ENCODE measurements around the gene XYLB.

GRCh38 chr3:38362825-38363224 is 16.2 kb downstream of the XYLB start:
- TF ChIP-seq EP300 (IDR thresholded peaks at IDR 0.05; ENCODE audit: borderline replicate concordance in 1 of 2, low read depth in 1 of 2, low read length in 1 of 2) (no peak), MXI1 (IDR thresholded peaks at IDR 0.05; ENCODE audit: low read depth, low read length) (no peak), REST (IDR thresholded peaks at IDR 0.05; ENCODE audit: low read depth, low read length) (no peak), EZH2phosphoT487 (IDR thresholded peaks at IDR 0.05; ENCODE audit: borderline replicate concordance, low read depth) (no peak), GABPA (IDR thresholded peaks at IDR 0.05; ENCODE audit: low read depth) (no peak), GATA2 (CRISPR knock-in tag; IDR thresholded peaks at IDR 0.05) (no peak), RAD21 (IDR thresholded peaks at IDR 0.05; ENCODE audit: low read length) (no peak)
- TF ChIP-seq, protein P1, sequence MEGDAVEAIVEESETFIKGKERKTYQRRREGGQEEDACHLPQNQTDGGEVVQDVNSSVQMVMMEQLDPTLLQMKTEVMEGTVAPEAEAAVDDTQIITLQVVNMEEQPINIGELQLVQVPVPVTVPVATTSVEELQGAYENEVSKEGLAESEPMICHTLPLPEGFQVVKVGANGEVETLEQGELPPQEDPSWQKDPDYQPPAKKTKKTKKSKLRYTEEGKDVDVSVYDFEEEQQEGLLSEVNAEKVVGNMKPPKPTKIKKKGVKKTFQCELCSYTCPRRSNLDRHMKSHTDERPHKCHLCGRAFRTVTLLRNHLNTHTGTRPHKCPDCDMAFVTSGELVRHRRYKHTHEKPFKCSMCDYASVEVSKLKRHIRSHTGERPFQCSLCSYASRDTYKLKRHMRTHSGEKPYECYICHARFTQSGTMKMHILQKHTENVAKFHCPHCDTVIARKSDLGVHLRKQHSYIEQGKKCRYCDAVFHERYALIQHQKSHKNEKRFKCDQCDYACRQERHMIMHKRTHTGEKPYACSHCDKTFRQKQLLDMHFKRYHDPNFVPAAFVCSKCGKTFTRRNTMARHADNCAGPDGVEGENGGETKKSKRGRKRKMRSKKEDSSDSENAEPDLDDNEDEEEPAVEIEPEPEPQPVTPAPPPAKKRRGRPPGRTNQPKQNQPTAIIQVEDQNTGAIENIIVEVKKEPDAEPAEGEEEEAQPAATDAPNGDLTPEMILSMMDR (IDR thresholded peaks at IDR 0.05), result no peak
